Measurements from ENCODE around the gene GALNT1.
A peak's percentile ranks its signal among the peaks of the same experiment; 100 is the strongest.

The GALNT1 gene

GRCh38 chr18:35721431-35722081, 140.0 kb downstream of the GALNT1 start:
- no peak for DNase-seq (ENCODE audit: low read depth)

DNA sequence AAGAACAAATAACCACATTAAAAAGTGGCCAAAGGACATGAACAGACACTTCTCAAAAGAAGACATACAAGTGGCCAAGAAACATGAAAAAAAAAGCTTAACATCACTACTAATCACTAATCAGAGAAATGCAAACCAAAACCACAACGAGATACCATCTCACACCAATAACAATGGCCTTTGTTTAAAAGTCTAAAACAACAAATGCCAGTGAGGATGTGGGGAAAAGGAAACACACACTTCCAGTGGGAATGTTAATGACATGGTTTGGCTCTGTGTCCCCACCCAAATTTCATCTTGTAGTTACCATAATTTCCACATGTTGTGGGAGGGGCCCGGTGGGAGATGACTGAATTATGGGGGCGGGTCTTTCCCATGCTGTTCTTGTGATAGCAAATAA, 147.1 kb downstream of the GALNT1 start:
- DNase-seq (ENCODE audit: low read depth), result no peak

- DNase-seq (ENCODE audit: low read depth), result no peak
Observed at GRCh38 chr18:35729991-35730668, 148.6 kb downstream of the GALNT1 start.

DNA sequence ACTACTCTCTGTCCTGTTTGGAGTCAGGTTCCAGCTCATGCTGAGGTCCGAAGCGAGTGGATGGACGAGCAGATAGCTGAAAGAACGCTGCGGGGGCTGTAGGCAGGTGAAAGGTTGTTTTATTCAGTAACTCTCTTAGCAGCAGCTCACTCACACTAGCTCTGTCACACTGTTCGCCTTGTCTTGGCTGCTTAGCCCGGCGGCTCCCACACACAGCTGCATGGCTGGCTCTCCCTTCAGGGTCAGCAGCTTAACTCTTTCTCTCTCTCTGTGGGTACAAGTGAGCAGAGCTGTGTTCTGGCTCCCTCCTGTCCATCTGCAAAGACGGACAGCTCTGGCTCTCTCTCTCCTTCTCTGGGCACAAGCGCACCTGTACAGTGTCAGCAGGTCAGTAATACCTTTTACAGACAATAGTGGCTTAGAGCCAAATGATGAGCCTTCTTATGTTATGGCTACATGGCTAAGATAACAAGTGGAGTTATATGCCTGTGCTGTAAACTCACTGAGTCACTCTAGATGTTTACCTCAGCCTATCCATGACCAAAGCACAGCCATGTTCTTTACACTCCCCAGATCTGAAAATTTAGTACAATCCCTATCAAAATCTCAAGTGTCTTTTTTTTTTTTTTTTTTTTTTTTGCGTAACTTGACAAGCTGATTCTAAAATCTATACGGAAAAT, 149.3 kb downstream of the GALNT1 start:
- no peak for DNase-seq (ENCODE audit: low read depth)

- DNase-seq (ENCODE audit: low read depth), result no peak
Observed at GRCh38 chr18:35731701-35732100, 150.2 kb downstream of the GALNT1 start.

DNA sequence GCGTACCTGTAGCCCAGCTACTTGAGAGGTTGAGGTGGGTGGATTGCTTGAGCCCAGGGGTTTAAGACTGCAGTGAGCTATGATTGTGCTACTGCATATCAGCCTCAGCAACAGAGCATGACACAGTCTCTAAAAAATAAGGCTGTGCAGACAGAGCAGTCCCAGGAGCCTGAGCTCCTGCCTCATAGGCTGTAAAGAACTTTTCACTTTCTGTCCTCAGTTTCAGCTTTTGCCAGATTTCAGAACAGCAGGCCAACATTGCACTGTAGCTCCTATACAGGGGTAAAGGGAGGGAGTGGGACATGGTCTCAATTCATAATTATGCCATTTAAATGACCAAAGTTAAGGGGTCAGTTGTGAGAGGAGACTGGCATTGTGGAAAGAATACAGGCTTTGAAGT, 150.6 kb downstream of the GALNT1 start:
- no peak for DNase-seq (ENCODE audit: low read depth)

DNA sequence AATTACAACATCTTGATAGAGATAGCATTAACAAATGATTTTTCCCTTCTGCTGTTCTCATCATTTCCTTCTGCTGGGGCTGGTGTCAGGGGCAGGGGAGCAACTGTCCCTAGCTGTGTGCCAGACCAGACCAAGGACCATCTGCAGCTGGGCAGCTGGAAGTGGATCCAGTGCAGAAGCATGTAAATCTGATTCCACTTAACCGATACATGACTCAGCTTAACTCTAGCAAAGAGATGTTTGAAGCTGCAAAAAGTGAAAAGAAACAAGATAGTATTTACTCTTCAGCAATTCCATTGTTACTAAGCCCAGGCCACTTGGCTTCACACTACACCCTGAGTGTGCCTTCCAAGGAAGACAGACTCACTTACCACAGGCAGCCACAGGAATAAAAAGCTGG, 151.1 kb downstream of the GALNT1 start:
- DNase-seq (ENCODE audit: low read depth), result no peak

GRCh38 chr18:35733408-35733807, 151.9 kb downstream of the GALNT1 start:
- no peak for DNase-seq (ENCODE audit: low read depth)

- DNase-seq (ENCODE audit: low read depth), result no peak
Observed at GRCh38 chr18:35736696-35737095, 155.2 kb downstream of the GALNT1 start.

- no peak for DNase-seq (ENCODE audit: low read depth)
Observed at GRCh38 chr18:35739778-35740177, 158.2 kb downstream of the GALNT1 start.

DNA sequence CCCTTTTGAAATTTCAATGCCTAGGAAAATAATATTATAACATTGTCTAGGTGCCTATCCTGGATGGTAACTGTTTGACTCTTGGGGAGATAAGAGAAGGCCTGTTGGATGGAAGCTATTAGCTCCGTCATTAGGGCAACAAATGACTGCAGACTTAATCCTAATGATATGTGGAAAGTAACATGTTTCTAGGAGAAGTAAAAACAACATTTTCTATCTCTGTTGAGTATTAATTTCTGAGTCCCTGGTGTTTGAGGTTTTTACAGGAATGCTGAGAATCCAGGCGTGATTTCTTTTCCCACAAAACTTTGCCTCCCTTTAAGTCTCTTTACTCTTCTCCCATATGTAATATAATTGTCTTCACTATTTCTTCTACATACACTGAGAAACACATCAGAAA, 159.1 kb downstream of the GALNT1 start:
- no peak for DNase-seq (ENCODE audit: low read depth)

- no peak for DNase-seq (ENCODE audit: low read depth)
Observed at GRCh38 chr18:35743916-35744315, 162.4 kb downstream of the GALNT1 start.

DNA sequence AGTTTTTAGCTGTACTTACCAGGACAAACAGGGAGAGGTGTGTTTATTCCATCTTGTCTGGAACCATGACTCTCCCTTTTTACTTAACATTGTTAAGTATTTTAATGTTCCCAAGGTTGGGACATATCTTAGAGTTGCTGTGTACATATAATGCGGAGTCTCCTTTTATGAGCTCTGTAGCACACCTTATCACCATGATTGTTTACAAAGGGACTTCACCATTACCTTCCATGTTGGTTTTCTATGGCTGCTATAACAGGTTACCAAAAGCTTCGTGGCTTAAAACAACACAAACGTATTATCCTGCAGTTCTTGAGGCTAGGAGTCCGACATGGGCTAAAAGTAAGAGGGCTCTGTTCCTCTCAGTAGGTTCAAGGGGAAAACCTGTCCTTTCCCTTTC, 164.3 kb downstream of the GALNT1 start:
- DNase-seq (ENCODE audit: low read depth), result no peak

- no peak for DNase-seq (ENCODE audit: low read depth)
Observed at GRCh38 chr18:35746826-35747339, 165.3 kb downstream of the GALNT1 start.

GRCh38 chr18:35747894-35748472, 166.4 kb downstream of the GALNT1 start:
- DNase-seq (ENCODE audit: low read depth), result no peak

- no peak for DNase-seq (ENCODE audit: low read depth)
Observed at GRCh38 chr18:35749701-35750100, 168.2 kb downstream of the GALNT1 start.

DNA sequence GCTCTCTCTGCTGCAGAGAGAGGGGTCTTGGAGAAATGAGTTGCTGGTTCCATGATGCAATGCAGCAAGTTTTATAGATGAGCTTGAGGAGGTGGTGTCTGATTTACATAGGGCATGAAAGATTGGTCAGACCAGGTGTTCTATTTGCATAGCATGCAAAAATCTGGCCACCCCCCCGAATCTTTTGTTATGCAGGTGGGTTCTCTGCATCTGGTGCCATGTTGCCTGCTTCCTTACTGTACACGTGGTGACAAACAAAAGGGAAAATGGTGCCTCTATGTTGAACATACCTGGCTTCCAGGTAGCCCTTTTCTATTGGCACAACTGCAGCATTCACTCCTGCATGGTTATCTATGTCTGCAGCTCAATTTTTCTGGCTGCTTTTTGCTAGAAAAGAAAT, 169.4 kb downstream of the GALNT1 start:
- no peak for DNase-seq (ENCODE audit: low read depth)

DNA sequence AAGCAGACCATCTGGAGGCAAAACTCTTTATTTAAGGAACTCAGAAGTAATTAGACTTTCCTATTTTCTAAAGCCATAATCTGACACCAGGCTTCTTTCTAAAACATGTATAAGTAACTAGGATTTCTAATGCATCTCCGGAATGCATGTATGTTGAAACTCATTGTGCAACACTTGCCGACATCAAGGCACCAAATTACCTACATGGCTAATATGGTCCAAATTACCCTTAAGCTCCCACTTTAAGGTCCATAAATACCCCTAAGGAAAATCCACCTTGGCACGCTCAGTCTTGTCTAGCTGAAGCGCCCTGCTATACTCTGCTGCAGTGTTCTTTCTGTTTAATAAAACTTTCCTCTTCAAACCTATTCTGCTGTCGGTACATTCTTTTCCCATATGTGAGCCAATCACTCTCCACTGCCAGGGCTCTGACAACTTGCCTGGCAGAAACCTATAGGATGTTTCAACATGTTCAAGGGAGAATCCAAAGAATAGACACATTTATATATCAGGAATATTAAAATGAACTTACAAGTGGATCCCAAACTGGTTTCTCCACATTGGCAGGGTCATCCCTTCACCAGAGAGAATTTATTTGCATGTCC, 171.9 kb downstream of the GALNT1 start:
- no peak for DNase-seq (ENCODE audit: low read depth)

GRCh38 chr18:35754464-35754863, 172.9 kb downstream of the GALNT1 start:
- no peak for DNase-seq (ENCODE audit: low read depth)

- no peak for DNase-seq (ENCODE audit: low read depth)
Observed at GRCh38 chr18:35755369-35755768, 173.8 kb downstream of the GALNT1 start.

- peak; percentile 6 for DNase-seq (ENCODE audit: low read depth)
Observed at GRCh38 chr18:35756506-35757117, 175.1 kb downstream of the GALNT1 start.

All from activated T-helper 9 cell treated with anti-CD3 and anti-CD28 coated beads, Interleukin-2, amount 50 U/mL, for 16 hours (primary cell).